Lower lobe of right lung (tissue), 2 donors: ENCODE data around the gene UEVLD. TPM values are rescaled to one million over a fixed set of nuclear protein-coding genes. Genes with fewer than 3 reads are reported as not detected.
"Not testable (repeated sequence)": the region's sequence is repeated elsewhere in the genome, so short reads cannot be mapped to it uniquely, and the experiment has no call there.

ENCODE experiments used
- ATAC-seq, 2 donors: fragments of 200-7000 bp; cut with Tn5 transposase; one replicate each; pipeline ENCODE4 v1.9.1; 2020 to 2022; ENCODE audit warnings: mild to moderate bottlenecking in 2 of 2, moderate library complexity in 2 of 2
- DNase-seq: peaks from one replicate; pipeline ENCODE4 v3.0.0-alpha.2; 2020
- H3K27ac ChIP-seq: fragments of 200-600 bp; one replicate; pipeline ENCODE4 v1.8.0; 2022
- H3K27me3 ChIP-seq: fragments of 200-600 bp; one replicate; pipeline ENCODE4 v1.8.0; 2022; ENCODE audit warnings: low read depth
- H3K36me3 ChIP-seq: fragments of 200-600 bp; one replicate; pipeline ENCODE4 v1.8.0; 2022; ENCODE audit warnings: mild to moderate bottlenecking
- H3K4me1 ChIP-seq: fragments of 200-600 bp; one replicate; pipeline ENCODE4 v1.8.0; 2022
- H3K4me3 ChIP-seq: fragments of 200-600 bp; one replicate; pipeline ENCODE4 v1.8.0; 2022; ENCODE audit warnings: mild to moderate bottlenecking
- H3K9me3 ChIP-seq: fragments of 200-600 bp; one replicate; pipeline ENCODE4 v1.8.0; 2022
- CTCF ChIP-seq: fragments of 200-600 bp; IDR thresholded peaks from one replicate; pipeline ENCODE4 v1.8.0; 2022; ENCODE audit warnings: antibody characterized with exemption, mild to moderate bottlenecking
- intact Hi-C: fragments of 100-400 bp; cut with DNase I; formaldehyde crosslinking; loops from one replicate; pipeline ENCODE4 v1.11.0; 2022
- total RNA-seq: library from RNA; stranded (reverse); fragmentation: NEBNext Ultra II Directional; extraction: Animal tissue kit (Norgen Biotek cat#: 25700); gene quantifications from one replicate; pipeline ENCODE4 v1.2.1, GENCODE V29; 2021
- donor health status: DM: no; HTN: yes; CAD: no; lungs with severe emphysema.

UEVLD gene
- total RNA-seq, 1 donor from 2014 or later = 26.8 TPM

- DNase-seq (no peak), ATAC-seq (no peak)
- Histone ChIP-seq H3K9me3 (no peaks in the 10 kb centered on the region), H3K27ac (no peak within 1 kb of the TSS), H3K27me3 (no peaks in the 10 kb centered on the region), H3K4me1 (no peaks in the 10 kb centered on the region), H3K36me3 (no peaks in the 10 kb centered on the region), H3K4me3 (no peak within 1 kb of the TSS)
- intact Hi-C loops = no loop called here
- no peak for TF ChIP-seq CTCF
These were observed 11.3 kb upstream of the UEVLD start, which contains the start of gene MISFA for GRCh38 chr11:18599739-18600230. Gene MISFA, plus strand, starts transcription at chr11:18599789. Its CDS starts 140 bp downstream, at chr11:18599929.

- Histone ChIP-seq H3K27ac (no peak overlapping the region), H3K36me3 (no peaks in the 10 kb centered on the region), H3K4me3 (no peak overlapping the region), H3K27me3 (no peaks in the 10 kb centered on the region), H3K9me3 (no peaks in the 10 kb centered on the region), H3K4me1 (peaks cover 12% of the 10 kb centered on the region)
- intact Hi-C loops = no loop called here
- TF ChIP-seq CTCF = no peak
- ATAC-seq = no peak
- no peak for DNase-seq
These were observed 6.6 kb upstream of the UEVLD start for GRCh38 chr11:18594999-18595749.

DNA sequence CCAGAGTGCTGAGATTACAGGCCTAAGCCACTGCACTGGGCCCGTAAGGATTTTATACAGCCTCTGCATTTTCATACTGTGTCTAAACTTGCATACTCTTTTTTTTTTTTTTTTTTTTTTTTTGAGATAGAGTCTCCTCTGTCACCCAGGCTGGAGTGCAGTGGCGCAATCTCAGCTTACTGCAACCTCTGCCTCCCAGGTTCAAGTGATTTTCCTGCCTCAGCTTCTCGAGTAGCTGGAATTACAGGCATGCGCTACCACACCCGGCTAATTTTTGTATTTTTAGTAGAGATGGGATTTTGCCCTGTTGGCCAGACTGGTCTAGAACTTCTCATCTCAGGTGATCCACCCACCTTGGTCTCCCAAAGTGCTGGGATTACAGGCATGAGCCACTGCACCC is 5.6 kb upstream of the UEVLD start:
- peak; percentile 59 for DNase-seq
- ATAC-seq = peak; percentile 16 to 54
- intact Hi-C loops = not testable (repeated sequence)

DNA sequence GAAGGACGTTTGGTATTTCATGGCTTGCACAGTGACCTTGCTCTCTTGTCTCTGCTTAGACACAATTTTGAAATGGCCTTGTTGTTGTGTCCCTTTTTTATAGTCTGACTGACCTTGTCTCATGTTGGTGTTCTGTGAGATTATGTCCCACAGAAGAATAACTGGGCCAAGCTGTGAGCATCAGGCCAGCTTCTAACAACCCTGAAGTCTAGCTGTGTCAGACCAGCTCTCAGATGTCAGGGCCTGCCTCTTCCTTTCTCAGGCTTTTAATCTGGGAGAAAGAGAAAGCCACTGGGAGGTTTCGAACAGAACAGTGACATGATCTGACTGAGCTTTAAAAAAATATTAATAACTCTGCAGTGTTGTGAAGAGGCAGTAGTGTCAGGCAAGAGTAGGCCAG is 2.0 kb upstream of the UEVLD start:
- TF ChIP-seq CTCF = no peak
- no peaks in the 10 kb centered on the region for H3K9me3 ChIP-seq
- H3K36me3 ChIP-seq = no peaks in the 10 kb centered on the region
- no peak overlapping the region for H3K4me3 ChIP-seq
- peaks cover 35% of the 10 kb centered on the region for H3K4me1 ChIP-seq
- no peak for DNase-seq
- ATAC-seq = no peak
- H3K27ac ChIP-seq = no peak overlapping the region
- no peaks in the 10 kb centered on the region for H3K27me3 ChIP-seq
- intact Hi-C loops = no loop called here

More for the DNA sequence above, 5.6 kb upstream of the UEVLD start:
- H3K4me3 ChIP-seq, H3K9me3 ChIP-seq, H3K27ac ChIP-seq, H3K36me3 ChIP-seq, H3K27me3 ChIP-seq: not testable (repeated sequence)
- peaks cover 23% of the 10 kb centered on the region for H3K4me1 ChIP-seq

DNA sequence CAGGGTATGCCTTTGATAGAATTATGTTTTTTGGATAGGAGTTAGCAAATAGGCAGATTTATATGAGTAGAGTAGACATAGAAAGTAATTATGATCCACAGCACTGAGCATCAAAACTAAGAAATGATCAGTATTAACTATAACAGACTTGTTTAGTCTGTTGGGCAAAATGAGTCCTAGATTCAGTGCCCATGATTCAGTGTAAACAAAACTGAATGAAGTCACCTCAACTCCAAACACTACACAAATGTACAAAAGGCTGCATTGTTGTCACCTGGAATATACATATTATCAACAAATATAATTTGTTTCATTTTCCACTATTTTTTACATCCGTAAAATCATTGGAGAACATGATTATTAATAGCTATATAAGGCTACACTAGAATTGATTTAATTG is 6.7 kb downstream of the UEVLD start:
- TF ChIP-seq CTCF = no peak
- H3K4me1 ChIP-seq = peaks cover 1% of the 10 kb centered on the region
- no peak overlapping the region for H3K4me3 ChIP-seq
- H3K27ac ChIP-seq = no peak overlapping the region
- no peak for DNase-seq
- intact Hi-C loops = no loop called here
- no peaks in the 10 kb centered on the region for H3K9me3 ChIP-seq
- peaks cover 21% of the 10 kb centered on the region for H3K36me3 ChIP-seq
- no peaks in the 10 kb centered on the region for H3K27me3 ChIP-seq
- ATAC-seq = no peak

DNA sequence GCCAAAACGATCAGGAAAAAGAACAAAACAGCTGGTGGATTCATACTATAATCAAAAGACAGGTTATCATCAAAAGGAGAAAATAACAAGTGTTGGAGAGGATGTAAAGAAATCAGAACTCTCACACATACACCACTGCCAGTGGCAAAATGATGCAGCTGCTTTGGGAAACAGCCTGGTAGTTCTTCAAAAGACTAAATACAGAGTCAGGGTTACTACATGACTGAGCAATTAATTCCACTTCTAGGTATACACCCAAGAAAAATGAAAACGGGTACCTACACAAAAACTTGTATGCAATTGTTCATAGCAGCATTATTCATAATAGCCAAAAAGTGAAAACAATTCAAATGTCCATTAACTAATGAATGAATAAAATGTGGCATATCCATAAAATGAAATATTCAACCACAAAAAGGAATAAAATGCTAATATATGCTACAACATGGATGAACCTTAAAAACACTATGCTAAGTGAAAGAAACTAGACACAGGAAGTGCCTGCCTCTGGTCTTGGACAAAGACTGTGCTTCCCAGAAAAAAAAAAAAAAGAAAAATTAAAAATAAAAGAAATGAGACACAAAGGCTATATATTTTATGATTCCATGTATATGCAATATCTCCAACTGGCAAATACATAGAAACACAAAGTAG is 8.3 kb downstream of the UEVLD start:
- no peaks in the 10 kb centered on the region for H3K4me1 ChIP-seq
- DNase-seq = no peak
- no peak for ATAC-seq
- peaks cover 35% of the 10 kb centered on the region for H3K36me3 ChIP-seq
- intact Hi-C loops = no loop called here
- no peak for TF ChIP-seq CTCF
- H3K27me3 ChIP-seq = no peaks in the 10 kb centered on the region
- H3K4me3 ChIP-seq = no peak overlapping the region
- H3K27ac ChIP-seq = no peak overlapping the region
- no peaks in the 10 kb centered on the region for H3K9me3 ChIP-seq
